Stimulated activated CD4-positive, alpha-beta T cell treated with anti-CD3 and anti-CD28 coated beads, TNF-alpha, amount 100 ng/mL, for 4 hours (primary cell): ENCODE results near the gene HOMER1.

ENCODE experiments used
- DNase-seq, 3 experiments: peaks; one replicate each; pipeline ENCODE4 v3.0.0-alpha.2; 2020; ENCODE audit warnings: low read depth in 3 of 3

The HOMER1 gene

GRCh38 chr5:79489773-79490172, 24.2 kb downstream of the HOMER1 start:
- DNase-seq, result no peak

GRCh38 chr5:79488775-79489174, 25.2 kb downstream of the HOMER1 start:
- no peak for DNase-seq

GRCh38 chr5:79488058-79488457, 25.9 kb downstream of the HOMER1 start:
- no peak for DNase-seq

- DNase-seq, result no peak
Measured at GRCh38 chr5:79487251-79487650, 26.7 kb downstream of the HOMER1 start.

GRCh38 chr5:79486116-79486515, 27.8 kb downstream of the HOMER1 start:
- DNase-seq, result no peak

GRCh38 chr5:79484731-79485130, 29.2 kb downstream of the HOMER1 start:
- no peak for DNase-seq

GRCh38 chr5:79481574-79481973, 32.4 kb downstream of the HOMER1 start:
- no peak for DNase-seq

- DNase-seq, result no peak
Measured at GRCh38 chr5:79480991-79481390, 32.9 kb downstream of the HOMER1 start.

GRCh38 chr5:79475152-79475466, 38.8 kb downstream of the HOMER1 start:
- no peak for DNase-seq

GRCh38 chr5:79474367-79475151, 39.4 kb downstream of the HOMER1 start:
- DNase-seq, result no peak

- no peak for DNase-seq
Measured at GRCh38 chr5:79471556-79471955, 42.4 kb downstream of the HOMER1 start.

GRCh38 chr5:79464695-79465332, 49.1 kb downstream of the HOMER1 start:
- no peak for DNase-seq

- no peak for DNase-seq
Measured at GRCh38 chr5:79464278-79464677, 49.7 kb downstream of the HOMER1 start.

GRCh38 chr5:79459626-79460025, 54.3 kb downstream of the HOMER1 start:
- no peak for DNase-seq

GRCh38 chr5:79456890-79457583, 56.9 kb downstream of the HOMER1 start:
- DNase-seq, result no peak

- no peak for DNase-seq
Measured at GRCh38 chr5:79456400-79456799, 57.5 kb downstream of the HOMER1 start.

GRCh38 chr5:79454043-79454442, 59.9 kb downstream of the HOMER1 start:
- no peak for DNase-seq

GRCh38 chr5:79448336-79448735, 65.6 kb downstream of the HOMER1 start:
- DNase-seq, result no peak

GRCh38 chr5:79436821-79437220, 77.1 kb downstream of the HOMER1 start:
- no peak for DNase-seq

GRCh38 chr5:79436224-79436623, 77.7 kb downstream of the HOMER1 start:
- no peak for DNase-seq

- DNase-seq, result no peak
Measured at GRCh38 chr5:79430196-79430595, 83.7 kb downstream of the HOMER1 start.

GRCh38 chr5:79423296-79423695, 90.6 kb downstream of the HOMER1 start:
- DNase-seq, result no peak

GRCh38 chr5:79420248-79420647, 93.7 kb downstream of the HOMER1 start:
- DNase-seq, result no peak
